Activated T-cell treated with anti-CD3 and anti-CD28 coated beads, Interleukin-2, amount 50 U/mL, for 4 hours (primary cell): Measurements from ENCODE around the gene PIGR. TPM values are rescaled to one million over a fixed set of nuclear protein-coding genes. Genes with fewer than 3 reads are reported as not detected.

Experiments
- ATAC-seq, 2 donors: fragments of 200-7000 bp; cut with Tn5 transposase; one replicate each; pipeline ENCODE4 v1.10.0; 2021
- DNase-seq: peaks from one replicate; pipeline ENCODE4 v3.0.0-alpha.2; 2020
- H3K27me3 Mint-ChIP-seq: one replicate; pipeline ENCODE4 v1.8.0; 2021; ENCODE audit warnings: low read depth, mixed read lengths
- H3K36me3 Mint-ChIP-seq: one replicate; pipeline ENCODE4 v1.8.0; 2022; ENCODE audit warnings: mixed read lengths; ENCODE audit not compliant: insufficient read depth
- H3K4me1 Mint-ChIP-seq: one replicate; pipeline ENCODE4 v1.8.0; 2021; ENCODE audit warnings: low read depth, mixed read lengths
- H3K4me3 Mint-ChIP-seq: one replicate; pipeline ENCODE4 v1.8.0; 2021; ENCODE audit warnings: mild to moderate bottlenecking, moderate library complexity, mixed read lengths
- H3K9me3 Mint-ChIP-seq: one replicate; pipeline ENCODE4 v1.8.0; 2021; ENCODE audit warnings: mixed read lengths
- total RNA-seq, 3 donors: library from RNA; stranded (reverse); gene quantifications; one replicate each; pipeline ENCODE4 v1.2.1, GENCODE V29; 2021

Gene PIGR
- total RNA-seq, 3 donors from 2014 or later: 1.6 to 3.0 (median 1.8) TPM

DNA sequence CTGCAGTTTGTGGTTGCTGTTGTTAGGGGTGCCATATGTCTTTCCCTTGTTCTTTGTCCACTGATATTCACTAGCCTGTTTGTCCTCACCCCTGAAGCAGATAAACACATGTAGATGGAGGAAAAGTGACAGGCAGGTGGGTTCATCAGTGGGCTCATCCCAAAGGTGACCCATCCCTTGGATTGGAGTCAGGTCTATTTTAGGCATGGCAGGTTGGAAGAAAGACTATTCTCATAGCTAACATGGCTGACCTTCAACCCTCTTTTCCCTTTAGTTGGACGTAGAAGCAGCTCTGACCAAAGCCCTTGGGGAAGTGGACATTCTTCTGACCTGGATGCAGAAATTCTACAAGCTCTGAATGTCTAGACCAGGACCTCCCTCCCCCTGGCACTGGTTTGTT, 43.6 kb downstream of the PIGR start:
- ATAC-seq (no peak), DNase-seq (no peak)
- H3K27me3 Mint-ChIP-seq: no peaks in the 10 kb centered on the region
- H3K4me3 Mint-ChIP-seq: no peak overlapping the region
- peaks cover 45% of the 10 kb centered on the region for H3K36me3 Mint-ChIP-seq
- H3K4me1 Mint-ChIP-seq: peaks cover 78% of the 10 kb centered on the region
- no peaks in the 10 kb centered on the region for H3K9me3 Mint-ChIP-seq

DNA sequence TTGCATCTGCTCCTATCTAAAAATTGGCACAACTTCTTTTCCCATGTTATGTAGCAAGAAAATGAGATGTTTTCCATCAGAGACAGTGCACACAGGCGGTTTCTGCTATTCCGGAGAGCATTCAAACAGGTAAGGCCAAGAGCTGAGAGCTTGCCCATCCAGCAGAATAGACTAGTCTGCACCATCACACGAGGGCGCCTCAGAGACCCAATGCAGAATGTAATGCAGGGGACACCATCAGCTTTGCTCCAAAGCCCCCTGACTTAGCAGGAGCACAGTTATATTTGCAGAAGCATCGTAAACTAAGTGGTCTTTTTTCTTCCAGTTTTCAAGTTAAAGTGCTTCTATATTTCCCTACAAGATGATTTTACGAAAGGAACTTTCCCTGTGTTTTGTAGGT, 44.3 kb downstream of the PIGR start:
- no peak for DNase-seq
- Mint-ChIP-seq H3K9me3 (no peaks in the 10 kb centered on the region), H3K27me3 (no peaks in the 10 kb centered on the region), H3K4me1 (peaks cover 79% of the 10 kb centered on the region), H3K36me3 (peaks cover 45% of the 10 kb centered on the region), H3K4me3 (no peak overlapping the region)
- ATAC-seq: no peak

DNA sequence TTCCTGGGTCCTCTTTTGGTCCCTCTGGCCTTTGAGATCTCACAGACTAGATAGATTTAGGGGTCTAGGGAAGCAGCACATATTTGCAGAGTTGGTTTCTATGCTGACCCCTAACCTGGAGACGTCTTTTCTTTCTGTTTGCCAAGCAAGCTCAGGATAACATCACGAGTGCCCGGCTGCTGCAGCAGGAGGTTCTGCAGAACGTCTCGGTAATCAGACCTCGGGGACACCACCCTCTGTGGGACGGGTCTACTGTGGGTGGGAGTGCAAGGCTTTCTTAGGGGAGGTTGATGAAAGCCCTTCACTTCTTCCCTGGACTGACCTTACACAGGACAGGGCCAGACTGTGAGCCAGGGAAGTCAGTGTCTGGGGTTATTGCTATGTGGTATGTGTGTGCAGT, 46.1 kb downstream of the PIGR start:
- DNase-seq (no peak), ATAC-seq (no peak)
- no peak overlapping the region for H3K4me3 Mint-ChIP-seq
- peaks cover 72% of the 10 kb centered on the region for H3K4me1 Mint-ChIP-seq
- no peaks in the 10 kb centered on the region for H3K9me3 Mint-ChIP-seq
- H3K27me3 Mint-ChIP-seq: no peaks in the 10 kb centered on the region
- H3K36me3 Mint-ChIP-seq: peaks cover 35% of the 10 kb centered on the region

DNA sequence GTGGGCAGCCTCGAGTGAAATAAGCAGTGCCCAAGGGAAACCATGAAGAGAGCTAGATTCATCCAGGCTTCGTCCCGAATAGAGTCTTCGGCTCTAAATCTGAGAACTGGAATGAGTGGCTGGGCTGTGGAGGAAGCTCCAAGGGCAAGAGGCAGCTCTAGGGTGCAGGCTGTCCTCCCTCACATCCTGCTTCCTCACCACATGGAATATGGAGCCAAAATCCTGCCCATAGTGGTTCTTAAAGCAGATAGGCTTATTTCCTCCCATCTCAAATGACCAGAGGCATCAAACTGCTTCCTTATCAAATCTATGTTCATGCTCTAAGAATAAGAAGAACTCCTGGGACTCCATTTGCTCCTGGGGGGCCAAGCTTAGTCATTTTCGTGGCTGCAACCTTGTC, 46.5 kb downstream of the PIGR start:
- Mint-ChIP-seq H3K36me3 (peaks cover 31% of the 10 kb centered on the region), H3K27me3 (no peaks in the 10 kb centered on the region), H3K9me3 (no peaks in the 10 kb centered on the region), H3K4me3 (no peak overlapping the region), H3K4me1 (peaks cover 67% of the 10 kb centered on the region)
- DNase-seq: no peak
- ATAC-seq: no peak

DNA sequence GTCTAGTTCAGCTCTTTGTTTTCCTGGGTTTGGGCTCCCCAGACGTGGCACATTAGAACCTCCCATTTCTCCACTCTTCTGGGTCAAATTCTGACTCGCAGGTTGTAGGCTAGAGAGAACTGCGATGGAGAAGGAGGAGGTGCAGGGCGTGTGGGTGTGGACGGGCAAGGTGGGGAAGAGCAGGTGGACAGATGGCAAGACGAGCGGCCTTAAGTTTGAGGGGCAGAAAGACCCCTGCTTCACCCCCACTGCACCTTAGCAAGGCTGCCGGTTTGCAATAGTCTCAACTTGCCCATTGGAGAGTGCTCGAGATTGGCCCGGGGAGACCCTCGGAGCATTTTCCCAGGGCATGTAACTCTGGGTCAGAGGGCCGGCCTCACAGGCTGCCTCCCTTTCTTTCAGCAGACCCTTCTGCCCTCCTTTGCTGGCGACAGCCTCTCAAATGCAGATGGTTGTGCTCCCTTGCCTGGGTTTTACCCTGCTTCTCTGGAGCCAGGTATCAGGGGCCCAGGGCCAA, 47.3 kb downstream of the PIGR start:
- Mint-ChIP-seq H3K27me3 (no peaks in the 10 kb centered on the region), H3K36me3 (peaks cover 23% of the 10 kb centered on the region), H3K4me1 (peaks cover 62% of the 10 kb centered on the region), H3K9me3 (no peaks in the 10 kb centered on the region), H3K4me3 (peak overlapping the region; percentile 35)
- DNase-seq (no peak), ATAC-seq (no peak)

DNA sequence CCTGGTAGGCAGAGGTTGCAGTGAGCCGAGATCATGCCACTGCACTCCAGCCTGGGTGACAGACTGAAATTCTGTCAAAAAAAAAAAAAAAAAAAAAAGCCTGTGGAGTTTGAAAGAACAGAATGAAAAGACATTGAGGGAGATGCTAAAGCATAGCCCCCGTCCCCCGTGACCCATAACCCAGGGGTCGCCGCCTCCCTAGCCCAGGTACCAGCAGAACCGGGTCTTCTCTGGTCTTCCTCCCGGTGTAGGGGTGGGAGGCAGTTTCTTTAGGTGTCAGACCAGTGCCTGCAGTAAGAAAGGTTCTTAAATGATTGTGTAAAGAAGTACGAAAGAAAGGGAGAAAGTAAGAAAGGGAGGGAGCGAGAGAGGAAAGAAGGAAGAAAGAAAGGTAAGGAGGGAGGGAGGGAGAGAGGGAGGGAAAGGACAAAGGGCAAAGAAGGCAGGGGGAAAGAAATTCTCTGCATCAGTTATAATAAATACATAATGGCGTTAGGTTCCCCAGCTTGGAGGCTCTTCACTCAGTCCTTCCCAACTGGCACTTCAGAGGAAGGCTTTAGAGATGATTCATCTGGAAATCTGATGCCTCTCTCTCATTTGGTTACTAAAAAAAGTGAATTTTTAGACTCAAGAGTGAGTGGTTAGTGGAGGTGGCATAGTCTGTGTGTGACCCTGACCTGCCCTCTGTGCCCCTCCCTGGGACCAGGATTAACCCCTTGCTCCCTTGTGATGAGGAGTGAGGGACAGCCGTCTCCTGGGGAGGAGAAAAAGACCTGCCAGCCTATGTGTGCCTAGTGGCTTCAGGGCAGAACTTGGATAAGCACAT, 48.0 kb downstream of the PIGR start:
- peaks cover 18% of the 10 kb centered on the region for H3K36me3 Mint-ChIP-seq
- peak overlapping the region; percentile 35 for H3K4me3 Mint-ChIP-seq
- H3K27me3 Mint-ChIP-seq: no peaks in the 10 kb centered on the region
- H3K9me3 Mint-ChIP-seq: no peaks in the 10 kb centered on the region
- peaks cover 62% of the 10 kb centered on the region for H3K4me1 Mint-ChIP-seq
- DNase-seq (no peak), ATAC-seq (peak in 1 of 2 donors; percentile 21)

DNA sequence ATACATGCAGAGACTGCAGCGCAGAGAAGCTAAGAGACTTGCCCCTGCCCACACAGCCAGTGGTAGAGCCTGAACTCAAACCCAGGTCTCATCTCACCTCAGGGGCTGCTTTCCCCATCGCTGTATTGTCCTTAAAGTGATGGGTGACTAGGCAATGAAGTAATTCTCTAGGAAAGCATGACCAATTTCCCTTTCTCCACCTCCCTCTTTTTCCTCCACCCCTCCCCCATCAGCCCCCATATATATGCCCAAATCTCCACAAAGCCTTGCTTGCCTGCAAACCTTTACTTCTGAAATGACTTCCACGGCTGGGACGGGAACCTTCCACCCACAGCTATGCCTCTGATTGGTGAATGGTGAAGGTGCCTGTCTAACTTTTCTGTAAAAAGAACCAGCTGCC, 49.1 kb downstream of the PIGR start, which contains the start of gene IL24:
Gene IL24 (plus strand): TSS at position 269 of the 400 bp plus-strand sequence. CDS start 390 bp downstream, outside the sequence.
- ATAC-seq: peak; percentile 78 to 90
- no peaks in the 10 kb centered on the region for H3K9me3 Mint-ChIP-seq
- peaks cover 59% of the 10 kb centered on the region for H3K4me1 Mint-ChIP-seq
- H3K27me3 Mint-ChIP-seq: no peaks in the 10 kb centered on the region
- peak within 1 kb of the TSS; percentile 67 for H3K4me3 Mint-ChIP-seq
- DNase-seq: no peak
- H3K36me3 Mint-ChIP-seq: peaks cover 11% of the 10 kb centered on the region

DNA sequence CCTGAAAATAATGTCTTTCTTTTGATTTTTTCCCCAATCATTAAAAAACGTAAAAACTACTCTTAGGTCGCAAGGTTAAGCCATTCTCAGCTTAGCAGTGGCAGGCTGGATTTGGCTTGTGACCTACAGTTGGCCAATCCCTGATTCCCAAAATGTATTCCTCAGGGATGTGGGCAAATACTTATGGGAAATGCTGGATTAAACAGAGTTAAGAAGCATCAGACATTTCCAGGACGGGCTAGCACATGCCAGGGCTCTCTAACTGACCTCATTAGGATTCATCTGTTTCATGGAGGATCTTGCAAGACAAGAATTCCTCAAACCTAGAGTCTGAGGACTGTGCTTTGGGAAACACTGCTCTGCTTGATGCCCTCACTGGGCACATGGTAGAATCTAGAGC, 50.0 kb downstream of the PIGR start:
- peaks cover 7% of the 10 kb centered on the region for H3K36me3 Mint-ChIP-seq
- H3K27me3 Mint-ChIP-seq: no peaks in the 10 kb centered on the region
- H3K4me1 Mint-ChIP-seq: peaks cover 59% of the 10 kb centered on the region
- no peak overlapping the region for H3K4me3 Mint-ChIP-seq
- no peaks in the 10 kb centered on the region for H3K9me3 Mint-ChIP-seq
- DNase-seq: no peak
- no peak for ATAC-seq

DNA sequence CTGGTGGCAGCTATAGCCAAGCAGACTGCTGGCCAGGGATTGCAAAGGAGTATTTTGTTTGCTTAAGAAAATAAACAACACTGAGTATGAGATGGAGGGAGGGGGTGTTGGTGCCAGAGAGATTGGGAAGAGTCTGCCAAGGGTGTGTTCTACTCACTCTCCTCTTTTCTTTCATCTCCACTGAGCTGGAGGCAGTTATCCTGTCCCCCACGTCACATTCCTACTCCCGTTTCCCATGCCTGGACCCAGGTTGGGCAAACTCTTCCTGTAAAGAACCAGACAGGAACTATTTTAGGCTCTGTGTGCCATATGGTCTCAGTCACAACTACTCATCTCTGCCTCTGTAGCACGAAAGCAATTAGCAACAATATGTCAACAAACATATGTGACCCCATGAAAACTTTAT, 50.4 kb downstream of the PIGR start:
- ATAC-seq (no peak), DNase-seq (no peak)
- H3K36me3 Mint-ChIP-seq: peaks cover 6% of the 10 kb centered on the region
- H3K9me3 Mint-ChIP-seq: no peaks in the 10 kb centered on the region
- peaks cover 60% of the 10 kb centered on the region for H3K4me1 Mint-ChIP-seq
- no peak overlapping the region for H3K4me3 Mint-ChIP-seq
- H3K27me3 Mint-ChIP-seq: no peaks in the 10 kb centered on the region

DNA sequence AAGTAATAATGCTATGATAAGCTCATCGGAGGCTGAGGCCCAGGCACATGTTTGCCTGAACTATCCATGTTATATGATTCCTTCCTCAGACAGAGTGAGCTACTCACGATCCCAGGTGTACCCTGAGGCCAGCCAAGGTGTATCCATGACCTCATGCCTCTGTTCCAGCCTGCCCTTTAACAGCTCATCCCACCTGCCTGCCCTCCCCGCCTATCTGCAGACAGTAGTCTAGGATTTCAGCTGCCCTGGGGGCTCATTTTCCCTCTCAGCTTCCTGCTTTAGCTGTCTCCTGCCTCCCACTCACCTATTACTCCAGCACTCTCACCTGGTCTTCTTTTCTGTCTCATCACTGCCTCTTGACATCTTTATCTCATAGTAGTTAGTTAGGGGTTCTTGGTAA, 50.9 kb downstream of the PIGR start:
- ATAC-seq: no peak
- Mint-ChIP-seq H3K4me3 (no peak overlapping the region), H3K27me3 (no peaks in the 10 kb centered on the region), H3K4me1 (peaks cover 60% of the 10 kb centered on the region), H3K9me3 (no peaks in the 10 kb centered on the region), H3K36me3 (peaks cover 2% of the 10 kb centered on the region)
- DNase-seq: no peak

DNA sequence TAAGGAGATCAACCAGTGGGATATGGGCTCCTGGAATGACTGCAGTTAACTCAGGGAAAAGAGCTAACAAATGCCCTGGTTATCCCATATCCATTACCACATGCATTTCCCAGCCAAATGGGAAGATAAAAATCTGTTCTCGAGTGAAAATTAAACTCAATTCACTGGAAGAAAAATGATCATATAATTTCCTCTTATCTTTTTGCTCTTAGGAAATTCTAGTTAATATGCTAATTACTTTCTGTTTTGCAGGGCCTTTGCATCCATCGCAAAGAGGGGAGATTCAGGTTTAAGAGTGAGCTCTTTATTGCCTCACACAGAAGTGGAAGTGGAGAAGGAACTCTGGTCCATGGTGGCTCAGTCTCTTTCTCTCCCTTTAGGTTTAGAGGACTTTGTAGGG, 52.9 kb downstream of the PIGR start:
- Mint-ChIP-seq H3K4me3 (no peak overlapping the region), H3K36me3 (peaks cover 2% of the 10 kb centered on the region), H3K27me3 (no peaks in the 10 kb centered on the region), H3K4me1 (peaks cover 62% of the 10 kb centered on the region), H3K9me3 (no peaks in the 10 kb centered on the region)
- DNase-seq (no peak), ATAC-seq (no peak)

DNA sequence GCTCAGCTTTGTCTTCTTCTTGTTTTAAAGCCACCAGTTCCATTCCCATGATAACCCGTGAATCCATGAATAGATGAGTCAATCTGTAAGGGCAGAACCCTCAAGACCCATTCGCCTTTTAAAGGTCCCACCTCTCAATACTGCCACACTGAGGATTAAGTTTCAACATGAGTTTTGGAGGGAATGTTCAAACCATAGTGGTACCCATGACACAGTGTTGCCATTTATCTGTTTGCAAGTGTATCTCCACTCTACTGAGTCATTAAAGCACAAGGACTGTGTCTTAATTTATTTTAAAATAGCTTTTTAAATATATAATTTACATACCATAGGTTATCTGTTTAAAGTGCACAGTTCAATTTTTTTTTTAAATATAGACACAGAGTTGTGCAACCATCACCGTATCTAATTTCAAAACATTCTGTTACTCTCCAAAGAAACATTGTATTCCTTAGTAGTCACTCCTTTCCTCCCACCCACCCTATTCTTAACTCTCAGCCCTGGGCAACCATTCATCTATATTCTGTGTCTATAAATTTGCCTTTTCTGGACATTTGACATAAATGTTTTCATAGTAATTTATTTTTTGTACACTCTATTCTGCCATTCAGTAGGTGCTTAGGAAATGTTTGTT, 53.8 kb downstream of the PIGR start:
- ATAC-seq: no peak
- Mint-ChIP-seq H3K4me3 (no peak overlapping the region), H3K4me1 (peaks cover 55% of the 10 kb centered on the region), H3K27me3 (no peaks in the 10 kb centered on the region), H3K36me3 (peaks cover 2% of the 10 kb centered on the region), H3K9me3 (no peaks in the 10 kb centered on the region)
- DNase-seq: no peak

DNA sequence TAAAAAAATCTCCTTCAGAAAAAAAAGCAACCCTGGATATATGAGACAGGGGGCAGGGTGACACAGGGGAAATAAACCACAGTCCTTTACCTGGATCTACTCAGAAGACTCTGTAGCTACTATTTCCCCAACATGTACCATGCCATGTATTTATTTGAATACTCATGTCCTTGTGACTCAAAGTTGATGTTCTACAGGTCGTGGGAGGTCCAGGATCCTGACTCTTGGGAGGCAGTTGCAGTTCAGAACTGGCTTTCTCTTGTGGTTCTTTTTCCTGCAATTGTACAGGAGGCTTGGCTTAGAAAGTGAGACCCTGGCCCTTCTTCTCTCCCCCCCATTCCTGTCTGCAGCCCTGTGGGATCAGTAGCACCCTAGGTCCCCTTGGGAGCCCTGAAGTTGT, 54.9 kb downstream of the PIGR start:
- no peaks in the 10 kb centered on the region for H3K9me3 Mint-ChIP-seq
- H3K27me3 Mint-ChIP-seq: no peaks in the 10 kb centered on the region
- no peak for ATAC-seq
- H3K4me1 Mint-ChIP-seq: peaks cover 45% of the 10 kb centered on the region
- DNase-seq: no peak
- H3K36me3 Mint-ChIP-seq: peaks cover 2% of the 10 kb centered on the region
- no peak overlapping the region for H3K4me3 Mint-ChIP-seq

DNA sequence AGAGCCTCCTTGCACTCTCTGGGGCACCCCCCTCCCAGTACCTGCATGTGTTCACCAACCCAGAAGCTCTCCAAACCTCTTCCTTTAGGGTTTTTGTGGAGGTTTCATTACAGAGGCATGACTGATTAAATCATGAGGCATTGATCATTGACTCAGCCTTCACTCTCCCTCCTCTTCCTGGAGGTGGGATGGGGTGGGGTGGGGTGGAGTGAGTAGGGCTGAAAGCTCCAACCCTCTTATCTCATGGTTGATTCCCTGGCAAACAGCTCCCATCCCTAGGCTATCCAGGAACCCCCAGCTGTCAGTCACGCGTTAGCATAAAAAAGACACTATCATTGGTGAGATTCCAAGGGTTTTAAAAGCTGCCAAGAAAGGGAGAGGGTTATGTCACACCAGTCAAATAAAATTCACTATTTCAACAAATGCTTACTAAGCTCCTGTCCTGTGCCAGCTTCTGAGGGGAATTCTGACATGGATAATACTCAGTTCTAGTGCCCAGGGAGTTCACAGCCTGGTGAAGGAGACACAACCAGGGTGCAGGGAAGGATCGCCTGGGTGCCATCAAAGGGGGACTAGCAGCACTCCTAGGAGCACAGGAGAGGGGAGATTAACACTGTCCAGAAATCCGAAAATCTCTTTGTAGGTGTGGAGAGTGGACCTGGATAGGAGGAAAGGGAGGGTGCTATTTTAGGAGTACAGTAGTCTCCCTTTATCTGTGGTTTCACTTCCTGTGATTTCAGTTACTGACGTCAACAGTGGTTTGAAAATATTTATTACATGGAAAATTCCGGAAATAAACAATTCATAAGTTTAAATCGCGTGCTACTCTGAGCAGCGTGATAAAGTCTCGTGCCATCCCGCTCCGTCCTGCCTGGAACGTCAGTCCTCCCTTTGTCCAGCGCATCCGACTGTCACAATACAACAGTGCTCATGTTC, 55.9 kb downstream of the PIGR start:
- Mint-ChIP-seq H3K9me3 (no peaks in the 10 kb centered on the region), H3K4me3 (no peak overlapping the region), H3K27me3 (no peaks in the 10 kb centered on the region), H3K4me1 (peaks cover 41% of the 10 kb centered on the region), H3K36me3 (peaks cover 2% of the 10 kb centered on the region)
- no peak for DNase-seq
- ATAC-seq: peak; percentile 72 to 76
